HEK293 (cell line): ENCODE results near the gene EIF2S1.

Experiments used
- CTCF ChIA-PET: fragments of 350-600 bp; formaldehyde crosslinking; extraction: SDS; loops from one replicate; lab custom pipeline; 2021; ENCODE audit warnings: antibody characterized with exemption; lab: Yijun Ruan, JAX
- POLR2A ChIA-PET: fragments of 300-600 bp; formaldehyde crosslinking; extraction: SDS; loops from one replicate; lab custom pipeline; 2020; ENCODE audit warnings: antibody characterized with exemption, inconsistent platforms; lab: Yijun Ruan, JAX
- H3K27ac ChIP-seq: fragments of 200-500 bp; sonication (Bioruptor generic); 2 replicates; pipeline ENCODE4 v1.5.1; 2014; ENCODE audit warnings: low read depth, low read length, control low read depth, inconsistent platforms; ENCODE audit errors: extremely low read depth
- H3K36me3 ChIP-seq, 2 experiments: fragments of 200-500 bp in 1 of 2; sonication (Bioruptor generic) in 1 of 2; 1 replicate in 1 of 2; 2 replicates in 1 of 2; pipeline ENCODE4 v1.5.1; 2014 to 2017; ENCODE audit warnings: inconsistent platforms in 2 of 2, low read length in 2 of 2; ENCODE audit not compliant: control insufficient read depth in 2 of 2, insufficient read depth in 1 of 2
- H3K4me1 ChIP-seq: fragments of 200-500 bp; sonication (Bioruptor generic); 2 replicates; pipeline ENCODE4 v1.5.1; 2014; ENCODE audit warnings: mild to moderate bottlenecking, low read length, inconsistent platforms; ENCODE audit not compliant: control insufficient read depth, insufficient read depth
- H3K4me3 ChIP-seq: 2 replicates; pipeline ENCODE4 v1.5.1; 2011; ENCODE audit warnings: low read depth, mild to moderate bottlenecking, control low read depth, low read length, moderate library complexity
- H3K9me3 ChIP-seq: fragments of 200-500 bp; sonication (Bioruptor generic); 2 replicates; pipeline ENCODE4 v1.5.1; 2014; ENCODE audit warnings: low read depth, low read length, inconsistent platforms; ENCODE audit not compliant: control insufficient read depth, insufficient read depth
- REST ChIP-seq: fragments of 450-650 bp; formaldehyde crosslinking; IDR thresholded peaks from 2 replicates; pipeline ENCODE4 v1.5.1; 2016; ENCODE audit warnings: missing biosample characterization, missing genetic modification characterization
- ZBTB8A ChIP-seq: fragments of 450-650 bp; formaldehyde crosslinking; IDR thresholded peaks from 2 replicates; pipeline ENCODE4 v1.5.1; 2016; ENCODE audit warnings: missing biosample characterization, missing genetic modification characterization
- ZFP69B ChIP-seq: fragments of 450-650 bp; formaldehyde crosslinking; IDR thresholded peaks from 2 replicates; pipeline ENCODE4 v1.5.1; 2016; ENCODE audit warnings: missing biosample characterization, missing genetic modification characterization
- ZNF138 ChIP-seq: fragments of 450-650 bp; formaldehyde crosslinking; IDR thresholded peaks from 2 replicates; pipeline ENCODE4 v1.5.1; 2016; ENCODE audit warnings: missing biosample characterization, missing genetic modification characterization, borderline replicate concordance
- ZNF202 ChIP-seq: fragments of 450-650 bp; formaldehyde crosslinking; IDR thresholded peaks from 2 replicates; pipeline ENCODE4 v1.5.1; 2016; ENCODE audit warnings: missing biosample characterization, missing genetic modification characterization, borderline replicate concordance
- ZNF354C ChIP-seq: fragments of 450-650 bp; formaldehyde crosslinking; IDR thresholded peaks from 2 replicates; pipeline ENCODE4 v1.5.1; 2016; ENCODE audit warnings: missing biosample characterization, missing genetic modification characterization, low read depth, borderline replicate concordance
- ZNF366 ChIP-seq: fragments of 450-650 bp; formaldehyde crosslinking; conservative IDR thresholded peaks from 2 replicates; pipeline ENCODE4 v1.5.1; 2016; ENCODE audit warnings: missing biosample characterization, missing genetic modification characterization
- ZNF510 ChIP-seq: fragments of 450-650 bp; formaldehyde crosslinking; IDR thresholded peaks from 2 replicates; pipeline ENCODE4 v1.5.1; 2018; ENCODE audit warnings: mild to moderate bottlenecking, missing genetic modification characterization, missing biosample characterization; ENCODE audit not compliant: insufficient replicate concordance
- ZNF518A ChIP-seq: fragments of 450-650 bp; formaldehyde crosslinking; conservative IDR thresholded peaks from 2 replicates; pipeline ENCODE4 v1.5.1; 2016; ENCODE audit warnings: low read depth, missing biosample characterization, missing genetic modification characterization
- ZNF623 ChIP-seq: fragments of 450-650 bp; formaldehyde crosslinking; IDR thresholded peaks from 2 replicates; pipeline ENCODE4 v1.5.1; 2016; ENCODE audit warnings: missing biosample characterization, missing genetic modification characterization
- ZNF629 ChIP-seq: fragments of 450-650 bp; formaldehyde crosslinking; IDR thresholded peaks from 2 replicates; pipeline ENCODE4 v1.5.1; 2017; ENCODE audit warnings: missing biosample characterization, missing genetic modification characterization
- ZNF791 ChIP-seq: fragments of 450-650 bp; formaldehyde crosslinking; IDR thresholded peaks from 2 replicates; pipeline ENCODE4 v1.5.1; 2016; ENCODE audit warnings: missing biosample characterization, missing genetic modification characterization
- ZXDB ChIP-seq: fragments of 450-650 bp; formaldehyde crosslinking; IDR thresholded peaks from 2 replicates; pipeline ENCODE4 v1.5.1; 2016; ENCODE audit warnings: missing biosample characterization, missing genetic modification characterization
- TF ChIP-seq, protein P1 (sequence below): fragments of 450-650 bp; formaldehyde crosslinking; IDR thresholded peaks from 2 replicates; pipeline ENCODE4 v1.5.1; 2016; ENCODE audit warnings: missing biosample characterization, missing genetic modification characterization

The EIF2S1 gene

GRCh38 chr14:67329666-67330065 lies 30.5 kb upstream of the EIF2S1 start (continued):
- TF ChIP-seq ZNF518A (tag by site-specific recombination) (peak; percentile 89), ZNF629 (tag by site-specific recombination) (0 out of 2 replicates have a peak, but pooled peaks have one; percentile 26), ZNF366 (0 out of 2 replicates have a peak, but pooled peaks have one; percentile 27), ZXDB (peak; percentile 46; the same call in 1 of the 2 replicates), ZNF138 (peak; percentile 62; the same call in 1 of the 2 replicates), ZNF791 (tag by site-specific recombination) (peak; percentile 46; the same call in 1 of the 2 replicates), REST (tag by site-specific recombination) (peak; percentile 67), ZBTB8A (tag by site-specific recombination) (peak; percentile 60), ZNF510 (tag by site-specific recombination) (peak; percentile 74), ZNF354C (tag by site-specific recombination) (0 out of 2 replicates have a peak, but pooled peaks have one; percentile 57), ZNF623 (tag by site-specific recombination) (peak; percentile 85), ZNF202 (peak; percentile 70; the same call in 1 of the 2 replicates)
- TF ChIP-seq, protein P1, sequence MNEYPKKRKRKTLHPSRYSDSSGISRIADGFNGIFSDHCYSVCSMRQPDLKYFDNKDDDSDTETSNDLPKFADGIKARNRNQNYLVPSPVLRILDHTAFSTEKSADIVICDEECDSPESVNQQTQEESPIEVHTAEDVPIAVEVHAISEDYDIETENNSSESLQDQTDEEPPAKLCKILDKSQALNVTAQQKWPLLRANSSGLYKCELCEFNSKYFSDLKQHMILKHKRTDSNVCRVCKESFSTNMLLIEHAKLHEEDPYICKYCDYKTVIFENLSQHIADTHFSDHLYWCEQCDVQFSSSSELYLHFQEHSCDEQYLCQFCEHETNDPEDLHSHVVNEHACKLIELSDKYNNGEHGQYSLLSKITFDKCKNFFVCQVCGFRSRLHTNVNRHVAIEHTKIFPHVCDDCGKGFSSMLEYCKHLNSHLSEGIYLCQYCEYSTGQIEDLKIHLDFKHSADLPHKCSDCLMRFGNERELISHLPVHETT, result 0 out of 2 replicates have a peak, but pooled peaks have one; percentile 27
- TF ChIP-seq, all 188 proteins: peak for 31; not testable (repeated sequence) for 157

GRCh38 chr14:67331368-67332125 lies 28.6 kb upstream of the EIF2S1 start:
- Histone ChIP-seq H3K4me3 (no peak overlapping the region), H3K4me1 (no peaks in the 10 kb centered on the region)
- CTCF ChIA-PET, result interaction anchor here (0.5 to 1.1 kb wide), 3 partner anchors 28 to 739 kb away, joined by 3 to 5 read pairs (median 3); partner anchors contain the start of genes ATP6V1D and EIF2S1
- no peak for TF ChIP-seq ZFP69B (tag by site-specific recombination)
- TF ChIP-seq, all 188 proteins: peak for 0
- POLR2A ChIA-PET, result no interaction called here
- Histone ChIP-seq H3K9me3 (no peaks in the 10 kb centered on the region), H3K27ac (no peak overlapping the region), H3K36me3 (peaks cover 41 to 54% of the 10 kb centered on the region in 2 experiments)
